Neural progenitor cell (in vitro differentiated cells): Measurements from ENCODE around the gene HUNK.

Experiments used
- CTCF ChIP-seq: fragments of 200-600 bp; sonication (generic); IDR thresholded peaks from 2 replicates; pipeline ENCODE4 v1.5.1; 2017; ENCODE audit warnings: antibody characterized with exemption, mild to moderate bottlenecking
- EZH2 ChIP-seq: fragments of 200-600 bp; sonication (generic); IDR thresholded peaks from 2 replicates; pipeline ENCODE4 v1.6.1; 2017; ENCODE audit warnings: antibody characterized with exemption, mild to moderate bottlenecking, moderate library complexity
- EZH2phosphoT487 ChIP-seq: fragments of 200-600 bp; sonication (generic); IDR thresholded peaks from 2 replicates; pipeline ENCODE4 v1.6.1; 2017; ENCODE audit warnings: antibody characterized with exemption

- no peak for TF ChIP-seq CTCF
- TF ChIP-seq EZH2phosphoT487, result no peak
- TF ChIP-seq EZH2, result no peak
These were observed 113.4 kb downstream of the HUNK start for GRCh38 chr21:31986035-31986856.
